Stimulated activated CD8-positive, alpha-beta memory T cell treated with anti-CD3 and anti-CD28 coated beads, Interleukin-15, amount 100 ng/mL, for 24 hours (primary cell): ENCODE results near the gene NOP53.
"Not testable (repeated sequence)": the region's sequence is repeated elsewhere in the genome, so short reads cannot be mapped to it uniquely, and the experiment has no call there.

Source experiments
- DNase-seq: peaks from one replicate; pipeline ENCODE4 v3.0.0-alpha.2; 2020; ENCODE audit warnings: low read depth

Gene NOP53

GRCh38 chr19:47745010-47745901, at the start of gene NOP53:
TSS of gene NOP53 (plus strand) at chr19:47745546. CDS start at chr19:47745560, 14 bp downstream.
- peak; percentile 97 for DNase-seq

- DNase-seq = no peak
Observed at GRCh38 chr19:47696635-47697034, 48.7 kb upstream of the NOP53 start.

GRCh38 chr19:47697863-47698609, 47.3 kb upstream of the NOP53 start:
- DNase-seq = no peak

GRCh38 chr19:47698631-47699359, 46.6 kb upstream of the NOP53 start:
- DNase-seq = no peak

- DNase-seq = peak; percentile 37
Observed at GRCh38 chr19:47699360-47699917, 45.9 kb upstream of the NOP53 start.

- no peak for DNase-seq
Observed at GRCh38 chr19:47700934-47701716, 44.2 kb upstream of the NOP53 start.

- DNase-seq = no peak
Observed at GRCh38 chr19:47701717-47702552, 43.4 kb upstream of the NOP53 start.

- DNase-seq = no peak
Observed at GRCh38 chr19:47702671-47703070, 42.7 kb upstream of the NOP53 start.

GRCh38 chr19:47703301-47703700, 42.0 kb upstream of the NOP53 start:
- DNase-seq = no peak

- no peak for DNase-seq
Observed at GRCh38 chr19:47704024-47704423, 41.3 kb upstream of the NOP53 start.

GRCh38 chr19:47704656-47705055, 40.7 kb upstream of the NOP53 start:
- no peak for DNase-seq

GRCh38 chr19:47707135-47707925, 38.0 kb upstream of the NOP53 start:
- DNase-seq = peak; percentile 47

- no peak for DNase-seq
Observed at GRCh38 chr19:47711652-47712242, 33.6 kb upstream of the NOP53 start.

- peak; percentile 37 for DNase-seq
Observed at GRCh38 chr19:47713046-47714021, 32.0 kb upstream of the NOP53 start, which contains the start of gene EHD2. TSS of gene EHD2 (plus strand) at chr19:47713422. CDS start at chr19:47716613, 3,191 bp downstream.

- no peak for DNase-seq
Observed at GRCh38 chr19:47714339-47714738, 31.0 kb upstream of the NOP53 start.

GRCh38 chr19:47714855-47715254, 30.5 kb upstream of the NOP53 start:
- DNase-seq = not testable (repeated sequence)

GRCh38 chr19:47716270-47716937, 28.9 kb upstream of the NOP53 start:
- no peak for DNase-seq
